HG03342 (cell line): Measurements from ENCODE around the gene SLC1A2.

ENCODE experiments used
- ATAC-seq: cut with Tn5 transposase; IDR thresholded peaks from one replicate; pipeline ENCODE4 v1.9.1; 2021; ENCODE audit warnings: mild to moderate bottlenecking, moderate library complexity; ENCODE audit not compliant: unreplicated experiment

SLC1A2 gene

DNA sequence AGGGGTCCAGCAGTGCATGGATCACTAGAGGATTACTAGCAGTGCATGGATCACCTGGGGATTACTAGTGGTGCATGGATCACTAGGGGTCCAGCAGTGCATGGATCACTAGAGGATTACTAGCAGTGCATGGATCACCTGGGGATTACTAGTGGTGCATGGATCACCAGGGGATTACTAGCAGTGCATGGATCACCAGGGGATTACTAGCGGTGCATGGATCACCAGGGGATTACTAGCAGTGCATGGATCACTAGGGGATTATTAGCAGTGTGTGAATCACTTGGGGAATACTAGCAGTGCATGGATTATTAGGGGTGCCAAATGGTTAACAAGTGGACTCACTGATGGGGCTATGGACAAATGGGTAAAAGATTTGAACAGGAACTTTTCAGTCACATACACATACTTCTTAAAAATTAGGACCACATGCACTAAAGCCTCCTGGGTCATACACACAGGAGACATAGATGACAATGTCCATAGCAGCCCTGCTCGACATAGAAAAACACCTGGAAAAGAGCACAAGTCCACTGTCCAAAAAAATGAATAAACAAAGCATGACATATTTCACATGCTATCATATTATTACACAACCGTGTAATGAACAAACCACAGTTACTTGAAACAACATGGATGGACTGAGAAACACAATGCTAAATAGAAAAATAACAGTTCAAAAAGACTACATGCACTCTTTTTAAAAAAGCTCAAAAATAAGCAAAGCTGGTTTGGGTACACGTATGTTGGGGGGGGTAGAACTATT lies 170.6 kb downstream of the SLC1A2 start:
- no peak for ATAC-seq

DNA sequence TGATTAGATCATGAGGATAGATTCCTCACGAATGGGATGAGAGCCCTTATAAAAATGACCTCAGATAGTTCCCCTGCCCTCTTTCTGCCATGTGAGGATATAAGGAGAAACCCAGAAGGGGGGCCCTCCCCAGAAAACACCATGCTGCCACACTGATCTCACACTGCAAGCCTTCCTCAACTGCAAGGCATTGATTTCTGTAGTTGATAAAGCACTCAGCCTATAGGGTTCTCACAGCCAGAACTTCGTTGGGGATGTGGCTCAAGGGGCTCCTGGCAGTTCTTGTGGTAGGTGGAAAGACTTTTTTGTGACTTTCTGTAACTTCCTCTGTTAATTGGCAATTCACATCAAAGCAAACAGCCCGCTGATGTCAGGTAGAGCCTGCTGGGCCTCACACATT lies 171.5 kb downstream of the SLC1A2 start:
- ATAC-seq, result no peak

- ATAC-seq, result no peak
These were observed 171.9 kb downstream of the SLC1A2 start for GRCh38 chr11:35247428-35247827.

- no peak for ATAC-seq
These were observed 172.6 kb downstream of the SLC1A2 start for GRCh38 chr11:35246745-35247144.

GRCh38 chr11:35245786-35246185 lies 173.6 kb downstream of the SLC1A2 start:
- no peak for ATAC-seq

- no peak for ATAC-seq
These were observed 174.3 kb downstream of the SLC1A2 start for GRCh38 chr11:35245056-35245455.

- no peak for ATAC-seq
These were observed 175.6 kb downstream of the SLC1A2 start for GRCh38 chr11:35243774-35244173.

- ATAC-seq, result no peak
These were observed 176.7 kb downstream of the SLC1A2 start for GRCh38 chr11:35242412-35243242.

- ATAC-seq, result no peak
These were observed 177.8 kb downstream of the SLC1A2 start for GRCh38 chr11:35241531-35241930.

DNA sequence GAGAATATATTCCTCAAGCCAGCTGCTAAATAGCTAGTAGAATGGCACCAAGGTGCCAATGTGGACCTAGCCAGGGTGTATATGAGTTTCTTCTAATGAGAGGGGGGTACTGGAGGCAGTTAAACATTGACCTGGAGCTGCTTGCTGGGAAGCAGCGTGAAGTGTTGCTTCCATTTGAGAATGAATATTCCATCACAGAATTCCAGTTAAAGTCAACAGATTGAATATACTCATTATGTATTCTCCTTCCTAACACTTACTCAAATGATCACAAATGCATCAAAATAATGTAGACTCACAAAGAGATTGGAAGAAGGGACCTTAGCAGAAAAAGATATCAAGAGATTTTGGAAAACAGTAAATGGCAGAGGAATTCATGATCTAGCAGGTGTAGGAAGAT lies 178.3 kb downstream of the SLC1A2 start:
- no peak for ATAC-seq

GRCh38 chr11:35239471-35240075 lies 179.8 kb downstream of the SLC1A2 start:
- ATAC-seq, result no peak

GRCh38 chr11:35238882-35239281 lies 180.5 kb downstream of the SLC1A2 start:
- no peak for ATAC-seq

- no peak for ATAC-seq
These were observed 181.3 kb downstream of the SLC1A2 start for GRCh38 chr11:35237860-35238715.

GRCh38 chr11:35237351-35237750 lies 182.0 kb downstream of the SLC1A2 start:
- ATAC-seq, result no peak

DNA sequence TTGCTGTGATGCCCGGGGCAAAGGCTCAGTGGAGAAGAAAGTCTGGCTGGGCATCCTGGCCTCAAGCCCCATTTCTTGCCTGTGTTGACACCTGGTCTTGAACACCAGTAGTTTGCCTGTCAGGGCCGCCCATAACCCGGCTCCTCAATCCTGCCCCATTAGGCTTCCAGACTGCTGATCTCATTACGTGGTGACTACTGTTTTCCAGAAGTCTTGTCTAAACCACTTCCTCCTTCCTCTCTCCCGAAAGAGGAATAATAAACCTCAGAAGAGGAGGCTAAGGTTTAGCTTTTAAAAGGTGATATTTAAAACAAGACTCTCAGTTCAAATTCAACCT lies 182.7 kb downstream of the SLC1A2 start:
- no peak for ATAC-seq

- ATAC-seq, result no peak
These were observed 183.3 kb downstream of the SLC1A2 start for GRCh38 chr11:35235936-35236666.

GRCh38 chr11:35235498-35235897 lies 183.9 kb downstream of the SLC1A2 start:
- ATAC-seq, result no peak

GRCh38 chr11:35235157-35235468 lies 184.2 kb downstream of the SLC1A2 start:
- ATAC-seq, result no peak

GRCh38 chr11:35234460-35235156 lies 184.8 kb downstream of the SLC1A2 start:
- ATAC-seq, result no peak

DNA sequence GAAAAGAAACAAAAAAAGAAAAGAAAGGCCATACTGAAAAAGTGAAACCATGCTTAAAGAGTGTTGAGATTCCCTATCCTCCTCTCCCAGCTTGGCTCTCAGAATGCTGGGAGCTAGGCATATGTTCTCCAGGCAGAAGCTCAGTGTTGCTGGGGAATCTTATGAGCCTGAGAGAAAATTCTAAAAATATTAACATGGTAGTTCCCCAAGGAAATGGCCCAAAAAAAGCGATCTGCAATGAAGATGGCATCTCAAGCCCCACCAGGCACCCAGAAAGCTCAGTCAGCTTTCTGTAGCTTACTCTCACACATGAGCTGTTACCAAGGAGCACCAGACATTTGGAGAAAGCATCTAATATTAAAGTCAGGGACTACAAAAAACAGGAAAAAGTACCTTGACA lies 185.8 kb downstream of the SLC1A2 start:
- no peak for ATAC-seq
